NCI-H128 (cell line): Measurements from ENCODE around the gene CREB3L2.
"Not testable (repeated sequence)": the region's sequence is repeated elsewhere in the genome, so short reads cannot be mapped to it uniquely, and the experiment has no call there.

ENCODE experiments used
- DNase-seq: peaks from one replicate; lab custom pipeline; 2025; ENCODE audit not compliant: unreplicated experiment; lab: John Stamatoyannopoulos, UW

Gene CREB3L2

DNA sequence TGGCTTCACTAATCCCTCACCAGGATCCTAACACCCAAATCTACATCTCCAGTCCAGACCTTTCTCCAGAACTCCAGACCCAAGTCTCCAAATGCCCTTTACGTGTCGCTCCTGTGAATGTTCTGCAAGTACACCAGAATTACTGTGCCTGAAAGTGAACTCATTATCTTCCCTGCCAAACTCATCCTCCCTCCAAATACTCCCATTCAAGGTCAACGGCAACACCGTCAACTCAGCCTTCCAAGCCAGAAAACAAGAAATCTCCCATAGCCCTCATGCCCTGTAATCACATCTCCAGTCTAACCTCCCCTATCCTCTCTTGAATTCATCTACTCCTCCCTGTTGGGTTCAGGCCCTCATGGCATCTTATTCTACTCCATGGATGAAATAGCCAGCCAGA lies 12.3 kb downstream of the CREB3L2 start:
- no peak for DNase-seq

DNA sequence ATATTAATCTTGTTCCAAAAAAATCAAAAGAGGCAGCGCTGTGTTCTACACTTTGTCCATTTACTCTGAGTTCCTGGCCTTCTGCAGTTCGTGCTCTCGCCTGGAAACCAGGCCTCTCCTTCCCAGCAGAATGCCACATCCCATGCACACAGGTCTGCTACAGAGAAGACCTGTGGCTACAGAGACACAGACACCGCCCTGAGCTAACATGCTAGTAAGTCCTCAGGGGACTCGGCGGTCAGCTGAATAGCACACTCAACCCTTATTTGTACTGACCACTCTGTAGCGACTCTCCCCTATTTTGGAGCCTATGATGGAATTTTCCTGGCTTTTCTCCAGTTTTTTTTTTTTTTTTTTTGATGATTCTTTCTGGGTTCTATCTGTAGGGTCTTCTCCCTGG lies 12.8 kb downstream of the CREB3L2 start:
- DNase-seq = no peak

DNA sequence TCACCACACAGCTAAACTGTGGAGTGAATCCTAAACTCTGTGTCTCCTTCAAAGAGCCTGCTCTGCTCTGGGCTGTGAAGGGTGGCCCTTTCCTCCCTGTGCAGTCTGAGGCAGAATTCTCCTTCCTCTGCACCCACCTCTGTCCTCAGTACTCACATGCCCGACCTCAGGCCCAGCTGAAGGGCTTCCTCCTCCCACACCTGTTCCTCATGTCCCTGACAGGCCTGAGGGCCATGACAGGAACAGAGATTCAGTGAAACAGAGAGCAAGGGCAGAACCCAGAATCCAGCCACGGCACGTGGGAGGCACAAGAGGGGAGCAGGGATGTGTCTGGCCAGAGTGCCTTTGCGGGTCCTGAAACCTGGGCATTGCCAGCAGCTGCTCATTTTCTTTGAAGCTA lies 13.9 kb downstream of the CREB3L2 start:
- DNase-seq = no peak

DNA sequence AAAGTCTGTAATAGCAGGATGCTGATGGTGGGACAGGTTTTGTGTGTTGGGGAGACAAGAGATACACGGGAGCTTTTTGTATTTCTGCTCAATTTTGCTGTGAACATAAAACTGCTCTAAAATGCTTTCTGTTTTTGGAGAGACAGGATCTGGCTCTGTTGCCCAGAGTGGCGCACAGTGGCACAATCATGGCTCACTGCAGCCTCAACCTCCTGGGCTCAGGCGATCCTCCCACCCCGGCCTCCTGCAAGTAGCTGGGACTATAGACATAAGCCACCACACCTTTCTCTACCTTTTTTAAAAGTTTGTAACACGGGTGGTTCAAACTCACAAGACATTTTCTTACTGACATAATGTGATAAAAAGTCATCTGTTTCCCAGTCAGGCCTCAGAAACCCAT lies 14.3 kb downstream of the CREB3L2 start:
- no peak for DNase-seq

DNA sequence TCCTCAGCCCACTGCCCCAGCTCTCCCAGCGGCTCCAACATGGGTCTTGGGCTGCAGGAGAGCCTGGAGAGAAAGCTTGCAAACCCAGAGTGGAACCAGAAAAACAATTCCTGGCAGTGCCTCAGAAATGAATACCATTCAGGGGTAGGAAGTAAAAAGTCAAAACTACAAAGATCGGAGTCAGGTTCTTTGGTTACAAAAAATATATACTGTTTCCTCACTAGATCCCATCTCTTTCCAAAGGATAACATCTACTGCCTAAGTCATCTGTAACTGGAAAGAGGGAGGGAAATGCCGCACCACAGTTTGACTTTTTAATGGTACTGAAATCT lies 14.9 kb downstream of the CREB3L2 start:
- DNase-seq = no peak

DNA sequence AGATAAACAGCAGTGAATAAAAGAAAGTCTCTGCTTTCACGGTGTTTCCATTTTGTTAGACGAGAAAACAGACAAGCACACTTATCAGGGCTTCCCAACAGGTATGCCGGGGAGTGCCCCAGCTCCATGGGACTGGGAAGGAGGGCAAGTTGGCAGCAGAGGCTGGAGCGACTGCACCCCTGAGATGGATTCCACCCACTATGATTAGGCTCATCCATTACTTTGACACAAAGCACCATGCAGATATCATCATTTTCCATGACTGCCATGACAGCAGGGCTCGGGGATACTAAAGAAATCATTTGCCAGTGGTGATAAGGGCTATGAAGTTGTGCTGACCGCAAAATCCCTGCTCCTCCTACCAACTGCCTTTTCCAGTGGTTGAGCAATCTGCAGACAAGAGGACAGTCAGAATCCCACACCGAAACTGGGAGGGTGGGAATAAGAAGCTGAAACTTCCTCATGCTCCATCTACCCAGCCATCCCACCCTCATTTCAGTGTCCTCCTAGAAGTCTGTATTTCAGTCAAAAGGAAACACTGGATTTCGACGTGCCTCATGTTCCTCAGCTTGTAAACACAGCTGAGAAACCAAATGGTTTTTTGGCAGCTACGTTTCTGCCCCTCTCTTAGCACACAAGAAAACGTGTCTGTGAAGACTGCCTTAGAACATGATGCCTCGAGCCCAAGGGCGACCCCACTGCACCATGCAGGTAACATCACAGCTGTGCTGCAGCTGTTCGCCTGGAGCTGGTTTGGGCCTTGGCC lies 15.5 kb downstream of the CREB3L2 start:
- DNase-seq = no peak

DNA sequence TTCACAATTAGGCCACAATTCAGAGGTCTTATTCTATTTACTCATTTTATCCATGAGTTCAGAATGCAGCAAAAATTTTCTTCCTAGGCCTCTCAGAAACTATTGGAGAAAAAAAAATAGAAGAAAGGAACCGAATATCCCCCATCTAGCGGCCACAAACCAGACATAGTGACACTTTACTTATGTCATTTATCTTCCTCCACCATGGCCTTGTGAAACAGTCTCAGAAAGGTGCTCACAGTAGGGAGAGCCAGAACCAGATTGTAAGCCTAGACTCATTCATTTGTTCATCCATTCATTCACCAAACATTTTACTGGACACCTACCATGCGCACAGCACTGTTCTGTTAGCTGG lies 16.0 kb downstream of the CREB3L2 start:
- DNase-seq = no peak

DNA sequence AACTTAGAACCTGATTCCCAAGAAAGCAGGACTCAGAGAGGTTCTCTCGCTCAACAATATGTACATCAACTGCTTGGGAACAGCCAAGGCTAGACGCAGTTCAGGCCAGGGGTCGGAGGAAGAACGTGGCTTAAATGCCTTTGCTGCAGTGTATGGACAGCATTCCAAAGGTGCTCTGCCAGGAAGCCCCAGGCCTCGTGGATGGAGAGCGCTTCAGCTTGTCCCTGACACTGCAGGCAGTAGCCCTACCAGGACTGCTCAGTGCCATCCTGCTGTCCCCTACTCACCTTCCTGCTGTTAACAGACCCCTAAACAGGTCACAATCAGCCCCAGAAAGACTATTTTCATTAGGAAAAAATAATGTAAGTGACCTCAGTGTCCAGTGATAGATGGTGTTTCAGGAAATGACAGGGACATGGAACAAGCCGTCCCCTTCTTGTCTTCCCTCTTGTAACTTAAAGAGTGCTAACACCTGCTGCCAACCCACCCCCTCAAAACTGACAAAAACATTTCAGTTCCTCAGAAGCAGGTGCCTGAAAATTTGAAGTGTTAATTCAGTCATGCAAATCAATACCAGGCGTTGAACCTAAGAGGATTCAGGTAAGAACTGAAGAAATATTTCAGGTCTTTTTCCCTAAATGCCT lies 16.5 kb downstream of the CREB3L2 start:
- DNase-seq = no peak

DNA sequence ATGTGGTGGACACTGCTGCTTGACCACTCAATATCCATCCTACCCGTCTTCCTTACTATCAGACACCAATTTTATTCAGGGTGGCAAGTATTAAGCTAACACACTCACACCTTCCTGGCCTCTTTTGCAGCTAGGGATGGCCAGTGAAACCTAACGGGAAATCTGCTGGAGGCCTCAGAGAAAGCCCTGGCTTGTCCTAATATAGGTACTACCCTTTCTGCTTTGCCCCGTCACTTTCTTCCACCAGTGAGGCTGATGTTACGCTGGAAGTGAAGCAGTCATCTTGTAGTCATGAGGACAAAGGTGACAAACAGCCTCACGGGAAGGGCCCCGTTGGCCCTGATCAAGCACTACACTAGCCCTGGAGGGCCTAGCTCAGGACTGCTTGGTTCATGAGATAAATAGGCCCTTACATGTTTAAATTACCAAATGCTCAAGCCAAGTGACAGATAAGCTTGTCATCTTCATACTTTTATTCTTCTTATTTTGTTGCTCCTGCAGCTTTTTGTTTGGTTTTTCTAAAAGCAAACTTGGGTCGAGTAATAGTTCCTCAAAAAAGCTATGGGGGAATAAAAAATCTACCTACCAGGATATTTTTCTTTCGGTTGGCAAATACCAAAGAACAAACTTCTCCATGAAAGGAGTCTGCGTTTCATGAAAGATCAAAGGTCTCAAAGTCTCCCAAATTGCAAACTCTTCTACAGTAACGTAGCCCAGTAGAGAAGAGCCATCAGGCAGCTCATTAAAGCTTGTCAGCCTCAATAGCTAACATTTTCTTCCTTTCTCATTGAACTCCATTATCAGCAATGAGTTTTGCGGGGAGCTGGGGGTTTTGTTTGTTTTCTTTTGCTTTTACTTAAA lies 17.5 kb downstream of the CREB3L2 start:
- no peak for DNase-seq

DNA sequence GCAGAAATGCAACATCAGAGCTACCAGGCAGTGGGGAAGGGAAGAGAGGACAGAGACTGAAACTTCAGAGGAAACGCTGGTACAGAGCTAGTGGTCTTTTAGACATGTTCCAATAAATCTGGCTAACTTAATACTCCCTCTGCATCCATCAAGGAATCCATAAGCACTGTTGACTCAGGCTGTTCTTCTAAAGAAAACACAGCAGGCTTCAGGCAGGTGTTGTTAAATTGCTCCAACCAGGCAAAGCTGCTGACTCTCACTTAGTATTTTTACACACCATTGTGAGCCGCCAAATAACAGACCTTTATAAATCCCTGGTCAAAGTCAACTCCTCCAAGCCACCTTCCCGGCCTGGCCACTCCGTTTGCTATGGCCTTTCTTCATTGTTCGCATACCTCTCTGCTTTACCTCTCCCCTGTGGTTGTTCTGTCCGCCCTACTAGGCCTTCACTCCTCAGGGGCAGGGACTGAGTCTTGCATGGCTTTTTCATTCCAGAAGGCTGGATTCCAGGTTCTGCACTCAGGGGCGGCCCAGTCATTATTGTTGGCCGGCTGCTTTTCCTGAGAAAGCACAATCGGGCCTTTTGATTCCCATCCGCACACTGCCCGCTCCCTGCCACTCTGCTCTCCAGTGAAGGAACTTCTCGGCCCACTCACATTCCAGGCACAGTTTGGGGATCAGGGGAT lies 18.4 kb downstream of the CREB3L2 start:
- DNase-seq = no peak

DNA sequence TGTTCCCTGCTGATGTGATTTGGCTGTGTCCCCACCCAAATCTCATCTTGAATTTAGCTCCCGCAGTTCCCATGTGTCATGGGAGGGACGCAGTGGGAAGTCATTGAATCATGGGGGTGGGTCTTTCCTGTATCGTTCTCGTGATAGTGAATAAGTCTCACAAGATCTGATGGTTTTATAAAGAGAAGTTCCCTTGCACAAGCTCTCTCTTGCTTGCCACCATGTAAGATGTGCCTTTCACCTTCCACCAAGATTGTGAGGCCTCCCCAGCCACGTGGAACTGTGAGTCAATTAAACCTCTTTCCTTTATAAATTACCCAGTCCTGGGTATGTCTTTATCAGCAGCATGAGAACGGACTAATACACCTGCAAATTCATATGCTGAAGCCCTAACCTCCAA lies 19.5 kb downstream of the CREB3L2 start:
- not testable (repeated sequence) for DNase-seq

DNA sequence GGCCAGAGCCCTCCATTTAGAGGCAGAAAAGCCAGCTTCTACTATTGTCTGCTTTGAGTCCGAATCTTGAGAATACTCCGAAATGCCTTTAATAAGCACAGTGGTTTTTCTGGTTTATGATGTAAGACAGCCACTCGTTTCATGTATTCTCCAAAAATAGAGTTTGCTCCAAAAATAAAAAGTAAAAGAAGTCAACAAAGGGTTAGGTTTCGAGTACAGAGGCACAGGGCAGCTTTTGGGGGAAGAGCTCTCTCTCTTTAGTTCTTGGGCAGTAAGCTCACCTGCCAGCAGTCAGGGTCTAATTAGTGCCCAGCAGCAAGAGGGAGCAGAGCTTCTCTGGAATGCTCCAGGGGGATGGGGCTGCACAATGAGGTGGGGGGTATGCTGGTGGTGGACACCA lies 20.2 kb downstream of the CREB3L2 start:
- no peak for DNase-seq

DNA sequence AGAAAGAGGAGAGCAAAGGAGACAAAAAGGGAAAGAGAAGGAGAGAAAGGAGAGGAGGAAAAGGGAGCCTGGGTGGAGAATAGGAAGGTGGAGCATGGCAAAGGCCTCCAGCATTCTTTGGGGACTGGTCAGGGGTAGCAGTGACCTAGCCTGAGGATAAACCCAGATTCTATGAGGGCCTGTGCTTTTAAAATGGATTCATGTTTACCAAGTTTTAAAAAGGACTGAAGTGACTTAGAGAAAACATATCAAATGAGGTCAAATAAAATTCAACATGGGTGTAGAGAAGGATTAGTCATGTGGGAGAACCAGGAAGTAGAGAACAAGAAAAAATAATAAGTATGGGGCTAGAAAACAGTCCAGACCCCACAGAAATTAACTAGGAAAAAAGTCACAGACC lies 20.7 kb downstream of the CREB3L2 start:
- no peak for DNase-seq

DNA sequence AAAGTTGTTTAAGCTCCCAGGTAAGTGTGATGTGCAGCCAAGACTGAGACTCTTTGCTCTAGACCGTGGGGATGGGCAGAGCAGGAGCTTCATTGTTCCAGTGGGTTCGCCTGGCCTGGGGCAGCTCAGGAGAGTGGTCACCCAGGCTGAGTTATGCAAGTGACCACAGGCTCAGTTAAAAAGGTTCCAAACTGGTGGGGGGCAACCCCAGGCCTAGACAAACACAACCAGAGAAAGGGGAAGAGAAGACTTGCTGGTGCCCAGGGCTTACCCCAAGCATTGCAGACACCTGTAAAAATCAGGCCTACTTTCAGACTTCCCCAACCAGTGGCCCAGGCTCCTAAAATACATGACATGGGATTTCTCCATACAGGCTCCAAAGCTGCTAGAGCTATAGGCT lies 21.6 kb downstream of the CREB3L2 start:
- no peak for DNase-seq

DNA sequence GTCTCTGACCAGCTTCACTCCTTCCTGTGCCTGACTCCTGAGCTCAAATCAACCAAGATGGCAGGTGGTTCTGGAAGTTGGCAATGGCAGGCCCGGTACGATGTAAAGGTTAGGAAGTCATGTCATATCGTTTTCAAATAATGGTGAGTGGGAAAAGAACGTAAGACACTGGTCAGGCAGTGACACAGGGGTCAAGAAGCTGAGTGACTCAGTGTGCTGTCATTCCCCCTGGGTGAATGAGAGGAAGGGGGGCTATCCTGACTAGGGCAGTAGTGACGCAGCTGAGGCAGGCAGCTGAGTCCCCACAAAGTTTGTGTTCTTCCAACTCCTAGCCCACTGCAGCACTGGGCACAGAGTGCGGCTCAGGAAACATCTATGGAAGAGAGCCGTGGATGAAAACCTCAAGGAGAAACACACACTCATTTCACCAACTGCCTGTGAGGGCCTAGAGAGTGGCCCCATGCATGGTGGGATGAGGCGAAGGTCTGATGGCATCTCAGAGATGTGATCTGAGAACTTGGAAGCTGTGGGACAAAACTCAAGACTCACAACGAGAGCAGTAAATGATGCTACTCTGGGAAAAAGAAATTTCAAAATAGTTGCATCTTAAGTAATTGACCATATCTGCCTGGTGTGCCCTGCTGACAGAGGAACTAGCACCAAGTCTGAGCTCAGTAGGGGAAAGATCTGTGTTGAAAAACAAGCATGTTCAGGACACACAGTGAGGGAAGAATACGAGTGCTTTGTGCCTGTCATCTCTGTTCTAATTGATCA lies 23.2 kb downstream of the CREB3L2 start:
- DNase-seq = no peak

DNA sequence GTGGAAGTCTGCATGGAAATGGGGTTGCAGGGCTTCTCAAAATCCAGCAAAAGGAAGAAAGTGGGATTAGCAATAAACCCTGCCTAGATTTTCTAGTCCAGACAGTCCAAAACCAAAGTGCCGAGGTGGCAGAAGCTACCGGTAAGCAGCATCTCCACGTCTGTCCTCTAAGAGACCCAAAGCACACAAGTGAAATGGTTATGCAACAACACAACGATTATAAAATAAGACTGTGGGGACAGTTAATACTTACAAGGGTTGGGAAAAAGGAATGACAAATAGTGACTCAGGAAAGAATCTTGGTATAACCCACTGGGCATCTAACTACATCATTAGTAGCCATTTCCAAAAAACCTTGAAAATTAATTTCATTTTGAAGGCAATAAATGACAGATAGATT lies 24.7 kb downstream of the CREB3L2 start:
- DNase-seq = no peak

DNA sequence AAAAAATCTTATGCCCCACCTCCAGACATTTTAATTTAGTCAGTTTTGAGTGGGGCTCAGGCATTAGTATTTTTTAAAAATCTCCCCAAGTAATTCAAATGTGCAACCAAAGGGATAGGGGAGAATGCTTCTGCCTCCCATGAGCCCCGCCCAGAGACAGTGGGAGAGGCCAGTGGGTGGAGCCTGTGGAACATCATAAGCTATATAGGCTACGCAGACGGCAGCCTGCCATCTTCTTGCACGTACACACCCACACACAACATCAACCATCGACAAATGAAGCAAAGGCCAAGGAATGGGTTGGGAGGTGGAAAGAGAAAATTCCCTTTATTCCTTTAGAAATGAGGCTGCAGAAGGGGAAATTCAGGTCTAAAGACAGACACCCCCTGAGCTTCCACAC lies 25.2 kb downstream of the CREB3L2 start:
- no peak for DNase-seq

DNA sequence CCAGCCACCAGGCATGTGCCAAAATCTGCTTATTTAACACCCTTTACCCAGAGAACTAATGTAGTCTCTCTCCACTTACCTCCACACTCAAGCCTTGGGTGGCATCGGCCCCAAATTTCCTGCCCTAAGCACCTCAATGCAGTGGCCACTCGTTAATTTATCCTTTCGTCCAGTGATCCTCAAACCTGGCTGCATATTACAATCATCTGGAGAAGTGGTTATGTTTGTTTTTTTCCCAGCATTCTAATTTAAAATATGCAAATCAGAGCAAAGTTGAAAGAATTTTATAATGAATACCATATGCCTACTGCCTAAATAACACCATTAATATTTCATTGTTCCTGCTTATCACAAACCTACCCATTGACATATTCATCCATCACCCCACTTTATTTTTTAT lies 25.7 kb downstream of the CREB3L2 start:
- no peak for DNase-seq

DNA sequence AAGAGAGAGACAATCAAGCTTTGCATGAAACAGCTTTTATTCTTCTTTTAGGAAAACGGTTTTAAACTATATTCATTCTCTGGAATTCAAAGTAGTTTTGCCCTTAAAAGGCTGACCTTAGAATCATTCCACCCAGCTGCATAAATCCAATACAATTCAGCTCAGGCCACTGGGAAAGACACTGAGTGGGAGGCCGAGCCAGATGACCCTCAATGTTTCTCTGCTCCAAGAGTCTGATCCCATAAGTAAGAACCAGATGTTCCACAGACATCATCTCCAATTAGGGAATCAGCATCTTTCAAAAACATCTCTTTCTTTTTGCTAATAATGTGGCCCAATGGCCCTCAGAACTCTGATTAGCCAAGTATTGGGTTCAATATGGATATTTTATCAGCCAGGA lies 26.1 kb downstream of the CREB3L2 start:
- no peak for DNase-seq

DNA sequence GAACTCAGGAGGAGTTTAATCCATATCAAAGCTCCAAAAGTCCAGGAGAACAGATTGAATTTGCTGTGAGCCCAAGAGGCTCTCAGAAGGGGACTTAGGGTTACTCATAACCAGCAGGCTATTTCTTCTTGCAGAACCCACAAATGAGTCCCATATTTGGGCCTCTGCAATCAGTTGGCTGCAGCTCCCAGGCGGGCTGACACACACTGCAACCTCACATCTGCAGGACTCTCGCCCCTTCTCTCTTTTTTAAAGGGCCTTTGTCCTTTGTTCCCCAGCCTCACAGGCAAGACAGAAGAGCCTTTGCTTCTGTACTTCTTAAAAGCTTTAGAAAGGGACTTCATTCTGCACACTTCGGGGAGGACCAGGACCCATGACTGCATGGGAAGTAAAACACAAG lies 26.7 kb downstream of the CREB3L2 start:
- DNase-seq = no peak

DNA sequence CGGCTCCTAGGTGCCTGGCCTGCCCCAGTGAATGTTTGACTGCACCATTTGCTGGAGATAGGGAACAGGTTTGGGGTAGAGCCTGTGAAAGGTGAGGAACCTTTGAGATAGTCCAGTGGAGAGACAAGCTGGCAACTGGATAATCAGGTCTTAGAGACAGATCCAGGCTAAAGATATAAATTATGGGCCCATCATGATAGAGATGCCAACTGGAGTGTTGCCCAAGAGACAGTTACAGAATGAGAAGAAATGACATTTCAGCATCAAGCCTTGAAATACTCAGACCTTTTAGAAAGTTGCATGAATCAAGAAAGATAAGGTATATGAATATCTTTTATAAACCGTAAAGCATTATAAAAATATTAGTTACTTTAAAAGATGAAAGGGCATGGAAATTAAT lies 27.1 kb downstream of the CREB3L2 start:
- DNase-seq = no peak
